Activated B cell treated with CpG ODN at 0.5 μM for 24 hours (primary cell): ENCODE data around the gene CILP2. TPM values are rescaled to one million over a fixed set of nuclear protein-coding genes. Genes with fewer than 3 reads are reported as not detected.

Experiments
- ATAC-seq: fragments of 200-7000 bp; cut with Tn5 transposase; one replicate; pipeline ENCODE4 v1.10.0; 2021; ENCODE audit warnings: low read depth, mild to moderate bottlenecking, moderate library complexity
- CTCF ChIA-PET: fragments of 350-600 bp; sonication (Branson Sonifier 250); formaldehyde crosslinking; loops from one replicate; lab custom pipeline; 2021; ENCODE audit warnings: antibody characterized with exemption; lab: Charles Lee
- POLR2A ChIA-PET: fragments of 350-600 bp; sonication (Branson Sonifier 250); formaldehyde crosslinking; loops from one replicate; lab custom pipeline; 2021; ENCODE audit warnings: antibody characterized with exemption; lab: Charles Lee
- DNase-seq: peaks from one replicate; pipeline ENCODE4 v3.0.0; 2022
- H3K27ac Mint-ChIP-seq: one replicate; pipeline ENCODE4 v1.8.0; 2020; ENCODE audit warnings: mixed read lengths
- H3K27me3 Mint-ChIP-seq: one replicate; pipeline ENCODE4 v1.8.0; 2021; ENCODE audit warnings: mixed read lengths
- H3K36me3 Mint-ChIP-seq: one replicate; pipeline ENCODE4 v1.8.0; 2021; ENCODE audit warnings: low read depth, mixed read lengths
- H3K4me1 Mint-ChIP-seq: one replicate; pipeline ENCODE4 v1.8.0; 2021; ENCODE audit warnings: mixed read lengths
- H3K4me3 Mint-ChIP-seq: one replicate; pipeline ENCODE4 v1.8.0; 2020; ENCODE audit warnings: mild to moderate bottlenecking, mixed read lengths
- H3K9me3 Mint-ChIP-seq: one replicate; pipeline ENCODE4 v1.8.0; 2020; ENCODE audit warnings: mixed read lengths
- CTCF ChIP-seq: fragments of 200-600 bp; IDR thresholded peaks from one replicate; pipeline ENCODE4 v1.8.0; 2022; ENCODE audit warnings: antibody characterized with exemption, mild to moderate bottlenecking
- intact Hi-C: fragments of 100-400 bp; cut with micrococcal nuclease; formaldehyde crosslinking; loops from one replicate; pipeline ENCODE4 v1.15.1; 2024
- total RNA-seq: library from RNA; stranded (reverse); gene quantifications from 2 replicates; pipeline ENCODE4 v1.2.3, GENCODE V29; 2022

CILP2 gene
- total RNA-seq, 1 donor from 2014 or later: 0.27 TPM

- Mint-ChIP-seq H3K9me3 (no peaks in the 10 kb centered on the region), H3K4me3 (no peak overlapping the region), H3K36me3 (peaks cover 3% of the 10 kb centered on the region), H3K4me1 (no peaks in the 10 kb centered on the region), H3K27ac (no peak overlapping the region), H3K27me3 (no peaks in the 10 kb centered on the region)
- TF ChIP-seq CTCF: no peak
- CTCF ChIA-PET: no interaction called here
- intact Hi-C loops: no loop called here
- no peak for DNase-seq
- ATAC-seq: no peak
- POLR2A ChIA-PET: interaction anchor here (0.6 to 0.7 kb wide), 2 partner anchors 17 to 19 kb away, joined by 3 to 6 read pairs; no protein-coding TSS in a partner anchor
These were observed 41.7 kb downstream of the CILP2 start for GRCh38 chr19:19579533-19580361.

- peaks cover 4% of the 10 kb centered on the region for H3K36me3 Mint-ChIP-seq
- TF ChIP-seq CTCF: no peak
- ATAC-seq: no peak
- ChIA-PET CTCF (no interaction called here), POLR2A (no interaction called here)
- no peaks in the 10 kb centered on the region for H3K9me3 Mint-ChIP-seq
- no peaks in the 10 kb centered on the region for H3K27me3 Mint-ChIP-seq
- no peak overlapping the region for H3K4me3 Mint-ChIP-seq
- no peak for DNase-seq
- no peak overlapping the region for H3K27ac Mint-ChIP-seq
- intact Hi-C loops: no loop called here
- no peaks in the 10 kb centered on the region for H3K4me1 Mint-ChIP-seq
These were observed 42.4 kb downstream of the CILP2 start for GRCh38 chr19:19580418-19580817.

- Mint-ChIP-seq H3K9me3 (no peaks in the 10 kb centered on the region), H3K27ac (no peak overlapping the region), H3K27me3 (no peaks in the 10 kb centered on the region), H3K36me3 (peaks cover 8% of the 10 kb centered on the region), H3K4me1 (no peaks in the 10 kb centered on the region), H3K4me3 (no peak overlapping the region)
- no peak for DNase-seq
- POLR2A ChIA-PET: no interaction called here
- intact Hi-C loops: no loop called here
- TF ChIP-seq CTCF: no peak
- CTCF ChIA-PET: no interaction called here
- no peak for ATAC-seq
These were observed 43.3 kb downstream of the CILP2 start for GRCh38 chr19:19581391-19581790.

- Mint-ChIP-seq H3K27me3 (no peaks in the 10 kb centered on the region), H3K27ac (no peak overlapping the region), H3K9me3 (no peaks in the 10 kb centered on the region), H3K4me1 (no peaks in the 10 kb centered on the region), H3K4me3 (no peak overlapping the region), H3K36me3 (peaks cover 8% of the 10 kb centered on the region)
- ChIA-PET POLR2A (no interaction called here), CTCF (interaction anchor here (0.7 kb wide), 1 partner anchor 28 kb away, joined by 3 read pairs; no protein-coding TSS in a partner anchor)
- DNase-seq (no peak), ATAC-seq (no peak)
- no peak for TF ChIP-seq CTCF
- intact Hi-C loops: no loop called here
These were observed 44.4 kb downstream of the CILP2 start for GRCh38 chr19:19582471-19582870.

- intact Hi-C loops: no loop called here
- H3K27ac Mint-ChIP-seq: no peak overlapping the region
- no peaks in the 10 kb centered on the region for H3K9me3 Mint-ChIP-seq
- H3K27me3 Mint-ChIP-seq: no peaks in the 10 kb centered on the region
- no peak for DNase-seq
- ATAC-seq: no peak
- H3K4me1 Mint-ChIP-seq: no peaks in the 10 kb centered on the region
- peaks cover 11% of the 10 kb centered on the region for H3K36me3 Mint-ChIP-seq
- ChIA-PET CTCF (no interaction called here), POLR2A (no interaction called here)
- no peak for TF ChIP-seq CTCF
- no peak overlapping the region for H3K4me3 Mint-ChIP-seq
These were observed 46.3 kb downstream of the CILP2 start for GRCh38 chr19:19584356-19584755.
